MCF 10A (cell line): ENCODE measurements around the gene LCN12. TPM values are rescaled to one million over a fixed set of nuclear protein-coding genes. Genes with fewer than 3 reads are reported as not detected.

ENCODE experiments used
- BruUV-seq: library from RNA; stranded (reverse); fragments of 400-500 nt; replicated peaks from 2 replicates; lab custom pipeline; 2021; lab: Mats Ljungman, UMichigan
- CTCF ChIA-PET: fragments of 300-600 bp; sonication (Branson Sonifier 250); formaldehyde crosslinking; extraction: SDS; loops from one replicate; lab custom pipeline; 2021; ENCODE audit warnings: antibody characterized with exemption, inconsistent platforms; lab: Yijun Ruan, JAX
- POLR2A ChIA-PET: fragments of 300-600, 350-650 bp; sonication (Branson Sonifier 250); formaldehyde crosslinking; extraction: SDS; loops from one replicate; lab custom pipeline; 2020; ENCODE audit warnings: antibody characterized with exemption, inconsistent platforms; lab: Yijun Ruan, JAX
- DNase-seq: peaks from one replicate; pipeline ENCODE4 v3.0.0-alpha.2; 2018; ENCODE audit not compliant: unreplicated experiment
- H3K27ac Mint-ChIP-seq: one replicate; pipeline ENCODE4 v1.8.0; 2022; ENCODE audit warnings: mild to moderate bottlenecking, low read depth, mixed read lengths; ENCODE audit not compliant: unreplicated experiment
- H3K27me3 Mint-ChIP-seq: one replicate; pipeline ENCODE4 v1.8.0; 2022; ENCODE audit warnings: mixed read lengths; ENCODE audit not compliant: insufficient read depth, unreplicated experiment
- H3K36me3 Mint-ChIP-seq: one replicate; pipeline ENCODE4 v1.8.0; 2022; ENCODE audit warnings: mild to moderate bottlenecking, moderate library complexity, mixed read lengths; ENCODE audit not compliant: insufficient read depth, unreplicated experiment
- H3K4me1 Mint-ChIP-seq: one replicate; pipeline ENCODE4 v1.8.0; 2022; ENCODE audit warnings: mixed read lengths; ENCODE audit not compliant: insufficient read depth, unreplicated experiment
- H3K4me3 Mint-ChIP-seq: one replicate; pipeline ENCODE4 v1.8.0; 2022; ENCODE audit warnings: mild to moderate bottlenecking, moderate library complexity, mixed read lengths; ENCODE audit not compliant: unreplicated experiment
- H3K9me3 Mint-ChIP-seq: one replicate; pipeline ENCODE4 v1.8.0; 2022; ENCODE audit warnings: mixed read lengths; ENCODE audit not compliant: unreplicated experiment
- intact Hi-C: fragments of 100-400 bp; cut with micrococcal nuclease; formaldehyde crosslinking; loops from 2 replicates; pipeline ENCODE4 v1.14.1; 2022
- total RNA-seq: library from RNA; stranded (reverse); gene quantifications from 2 replicates; pipeline ENCODE4 v1.2.3, GENCODE V29; 2022
- TF ChIP-seq, protein P1 (sequence below): fragments of 200-600 bp; IDR thresholded peaks from one replicate; pipeline ENCODE4 v1.8.0; 2022; ENCODE audit warnings: antibody characterized with exemption, mild to moderate bottlenecking; ENCODE audit not compliant: unreplicated experiment

Gene LCN12
- total RNA-seq, 1 experiment from 2014 or later, result 0.86 TPM

DNA sequence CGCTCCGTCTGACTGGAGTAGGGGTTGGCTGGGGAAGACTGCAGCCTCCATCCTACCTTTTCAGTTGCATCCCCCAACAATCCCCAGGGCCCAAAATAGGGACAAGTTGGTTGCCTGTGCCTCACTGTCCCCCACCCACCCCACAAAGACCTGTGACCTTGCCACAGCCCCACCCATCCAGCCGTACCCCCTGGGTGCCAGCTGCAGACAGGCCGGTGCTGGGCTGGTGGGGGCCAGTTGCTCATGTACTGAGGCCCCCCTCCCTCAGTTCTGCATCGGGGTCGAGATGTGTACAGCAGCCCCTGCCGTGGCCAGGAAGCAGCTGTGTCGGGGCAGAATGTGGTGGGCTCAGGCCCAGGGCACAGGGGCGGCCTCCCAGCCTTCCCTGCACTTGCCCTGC lies 31.1 kb downstream of the LCN12 start:
- ChIA-PET CTCF (no interaction called here), POLR2A (no interaction called here)
- no peak overlapping the region for H3K27ac Mint-ChIP-seq
- no peaks in the 10 kb centered on the region for H3K4me1 Mint-ChIP-seq
- H3K27me3 Mint-ChIP-seq, result no peaks in the 10 kb centered on the region
- no peak for DNase-seq
- intact Hi-C loops, result no loop called here
- H3K36me3 Mint-ChIP-seq, result no peaks in the 10 kb centered on the region
- TF ChIP-seq, protein P1, sequence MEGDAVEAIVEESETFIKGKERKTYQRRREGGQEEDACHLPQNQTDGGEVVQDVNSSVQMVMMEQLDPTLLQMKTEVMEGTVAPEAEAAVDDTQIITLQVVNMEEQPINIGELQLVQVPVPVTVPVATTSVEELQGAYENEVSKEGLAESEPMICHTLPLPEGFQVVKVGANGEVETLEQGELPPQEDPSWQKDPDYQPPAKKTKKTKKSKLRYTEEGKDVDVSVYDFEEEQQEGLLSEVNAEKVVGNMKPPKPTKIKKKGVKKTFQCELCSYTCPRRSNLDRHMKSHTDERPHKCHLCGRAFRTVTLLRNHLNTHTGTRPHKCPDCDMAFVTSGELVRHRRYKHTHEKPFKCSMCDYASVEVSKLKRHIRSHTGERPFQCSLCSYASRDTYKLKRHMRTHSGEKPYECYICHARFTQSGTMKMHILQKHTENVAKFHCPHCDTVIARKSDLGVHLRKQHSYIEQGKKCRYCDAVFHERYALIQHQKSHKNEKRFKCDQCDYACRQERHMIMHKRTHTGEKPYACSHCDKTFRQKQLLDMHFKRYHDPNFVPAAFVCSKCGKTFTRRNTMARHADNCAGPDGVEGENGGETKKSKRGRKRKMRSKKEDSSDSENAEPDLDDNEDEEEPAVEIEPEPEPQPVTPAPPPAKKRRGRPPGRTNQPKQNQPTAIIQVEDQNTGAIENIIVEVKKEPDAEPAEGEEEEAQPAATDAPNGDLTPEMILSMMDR, result no peak
- H3K4me3 Mint-ChIP-seq, result no peak overlapping the region
- H3K9me3 Mint-ChIP-seq, result no peaks in the 10 kb centered on the region
- no TSS peak for BruUV-seq

- intact Hi-C loops, result no loop called here
- POLR2A ChIA-PET, result no interaction called here
- H3K27me3 Mint-ChIP-seq, result no peaks in the 10 kb centered on the region
- no peaks in the 10 kb centered on the region for H3K9me3 Mint-ChIP-seq
- H3K27ac Mint-ChIP-seq, result no peak overlapping the region
- no peaks in the 10 kb centered on the region for H3K36me3 Mint-ChIP-seq
- H3K4me3 Mint-ChIP-seq, result no peak overlapping the region
- no peak for DNase-seq
- no peaks in the 10 kb centered on the region for H3K4me1 Mint-ChIP-seq
- CTCF ChIA-PET, result no interaction called here
- no TSS peak for BruUV-seq
- TF ChIP-seq, protein P1, result no peak
Measured at GRCh38 chr9:136983656-136984314, 31.7 kb downstream of the LCN12 start.

DNA sequence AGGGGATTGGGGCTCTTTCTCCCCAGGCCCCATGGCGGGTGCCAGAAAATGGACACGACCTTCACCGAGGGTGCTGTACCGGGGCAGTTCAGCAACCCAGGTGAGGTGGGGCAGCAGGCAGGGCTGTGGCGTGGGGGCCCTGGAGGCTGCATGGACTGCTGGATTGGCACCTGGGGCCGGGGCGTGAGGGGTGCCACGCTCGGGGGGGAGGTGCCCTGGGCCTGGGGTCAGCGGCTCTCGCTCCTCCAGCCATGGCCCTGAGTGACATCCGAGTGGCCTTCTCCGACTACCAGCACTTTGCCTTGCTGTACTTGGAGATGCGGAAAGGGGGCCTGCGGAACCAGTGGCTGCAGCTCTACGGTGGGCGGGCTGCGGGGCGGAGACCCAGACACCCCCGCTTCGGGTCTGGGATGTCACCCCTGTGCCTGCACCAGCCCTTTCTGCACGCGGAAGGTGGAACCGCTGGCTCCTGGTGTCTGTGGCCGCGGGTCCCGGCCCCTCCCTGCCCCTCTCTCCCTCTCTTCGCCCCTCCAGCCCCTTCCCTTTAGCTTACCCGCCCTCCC lies 32.5 kb downstream of the LCN12 start:
- intact Hi-C loops, result no loop called here
- H3K27me3 Mint-ChIP-seq, result no peaks in the 10 kb centered on the region
- DNase-seq, result no peak
- no peaks in the 10 kb centered on the region for H3K4me1 Mint-ChIP-seq
- no peak overlapping the region for H3K27ac Mint-ChIP-seq
- H3K9me3 Mint-ChIP-seq, result no peaks in the 10 kb centered on the region
- POLR2A ChIA-PET, result no interaction called here
- H3K36me3 Mint-ChIP-seq, result no peaks in the 10 kb centered on the region
- no peak overlapping the region for H3K4me3 Mint-ChIP-seq
- no TSS peak for BruUV-seq
- TF ChIP-seq, protein P1, result no peak
- CTCF ChIA-PET, result interaction anchor here (0.9 kb wide), 1 partner anchor 44 kb away, joined by 4 read pairs; no protein-coding TSS in a partner anchor

- H3K4me1 Mint-ChIP-seq, result no peaks in the 10 kb centered on the region
- DNase-seq, result no peak
- H3K4me3 Mint-ChIP-seq, result no peak overlapping the region
- BruUV-seq, result no TSS peak
- ChIA-PET CTCF (interaction anchor here (0.9 kb wide), 1 partner anchor 44 kb away, joined by 4 read pairs; no protein-coding TSS in a partner anchor), POLR2A (no interaction called here)
- no peak overlapping the region for H3K27ac Mint-ChIP-seq
- TF ChIP-seq, protein P1, result no peak
- intact Hi-C loops, result no loop called here
- H3K36me3 Mint-ChIP-seq, result no peaks in the 10 kb centered on the region
- no peaks in the 10 kb centered on the region for H3K9me3 Mint-ChIP-seq
- no peaks in the 10 kb centered on the region for H3K27me3 Mint-ChIP-seq
Measured at GRCh38 chr9:136985027-136985602, 33.0 kb downstream of the LCN12 start.
